Kidney (tissue), 14 donors: ENCODE data around the gene DUSP16. TPM values are rescaled to one million over a fixed set of nuclear protein-coding genes. Genes with fewer than 3 reads are reported as not detected.

Experiments used
- DNase-seq, 5 donors: peaks; one replicate each; pipeline ENCODE4 v3.0.0-alpha.2; 2013 to 2020
- FAIRE-seq: peaks from 2 replicates; lab custom pipeline; 2012; peaks lifted over from hg19 to GRCh38; lab: Jason Lieb, UNC
- H3K27ac ChIP-seq, 2 donors: one replicate each; pipeline ENCODE4 v1.7.0; 2013; ENCODE audit warnings: low read depth in 2 of 2, low read length in 2 of 2, inconsistent platforms in 1 of 2
- H3K27me3 ChIP-seq: one replicate; pipeline ENCODE4 v1.7.1; 2013; ENCODE audit warnings: low read length, inconsistent platforms; ENCODE audit not compliant: control insufficient read depth, insufficient read depth
- H3K36me3 ChIP-seq, 3 donors: one replicate each; pipeline versions ENCODE4 v1.7.0 to v1.7.1; 2013; ENCODE audit warnings: low read length in 3 of 3, control low read depth in 1 of 3, inconsistent platforms in 1 of 3; ENCODE audit not compliant: insufficient read depth in 3 of 3, control insufficient read depth in 2 of 3
- H3K4me1 ChIP-seq, 3 donors: one replicate each; pipeline versions ENCODE4 v1.7.0 to v1.7.1; 2013; ENCODE audit warnings: low read length in 3 of 3, inconsistent platforms in 1 of 3, low read depth in 1 of 3; ENCODE audit not compliant: control insufficient read depth in 2 of 3, insufficient read depth in 2 of 3
- H3K4me3 ChIP-seq, 3 donors: one replicate each; pipeline versions ENCODE4 v1.7.0 to v1.8.1; 2013; ENCODE audit warnings: low read length in 3 of 3, control low read depth in 1 of 3, inconsistent platforms in 1 of 3
- H3K9ac ChIP-seq, 3 donors: one replicate each; pipeline versions ENCODE4 v1.7.0 to v1.7.1; 2013; ENCODE audit warnings: low read length in 3 of 3, control low read depth in 1 of 3, inconsistent platforms in 1 of 3
- H3K9me3 ChIP-seq, 3 donors: one replicate each; pipeline versions ENCODE4 v1.7.0 to v1.7.1; 2013; ENCODE audit warnings: low read length in 3 of 3, control low read depth in 1 of 3, inconsistent platforms in 1 of 3; ENCODE audit not compliant: control insufficient read depth in 2 of 3, insufficient read depth in 1 of 3
- intact Hi-C: fragments of 100-400 bp; cut with DNase I; formaldehyde crosslinking; loops from one replicate; pipeline ENCODE4 v1.11.1; 2022
- polyA plus RNA-seq: library from polyadenylated mRNA; stranded (reverse); fragments of 350-450 nt; fragmentation: Illumina TruSeq; extraction: RNeasy Lipid Tissue Mini Kit (QIAGEN cat#74804); gene quantifications from one replicate; pipeline ENCODE4 v1.2.3, GENCODE V29; 2014; ENCODE audit warnings: low read depth, low replicate concordance; ENCODE audit not compliant: insufficient read depth
- total RNA-seq: library from RNA; stranded (reverse); fragmentation: NEBNext Ultra II Directional; extraction: Animal tissue kit (Norgen Biotek cat#: 25700); gene quantifications from one replicate; pipeline ENCODE4 v1.2.1, GENCODE V29; 2021
- TF ChIP-seq, protein P1 (sequence below): IDR thresholded peaks from 3 replicates; pipeline ENCODE4 v1.5.1; 2012; ENCODE audit warnings: mild to moderate bottlenecking, moderate library complexity, borderline replicate concordance; ENCODE audit not compliant: insufficient read depth; ENCODE audit errors: extremely low read depth
- donor health status: control.
- donor health status: control.
- donor health status: control.
- donor health status: control.
- donor health status: control.
- donor health status: DM: yes; HTN: yes; CAD: no.
- donor health status: Normal renal cell carcinoma (clear cell type).

DUSP16 gene
- total and polyA plus RNA-seq, 2 donors from 2014 or later = 6.6 to 27.4 TPM

DNA sequence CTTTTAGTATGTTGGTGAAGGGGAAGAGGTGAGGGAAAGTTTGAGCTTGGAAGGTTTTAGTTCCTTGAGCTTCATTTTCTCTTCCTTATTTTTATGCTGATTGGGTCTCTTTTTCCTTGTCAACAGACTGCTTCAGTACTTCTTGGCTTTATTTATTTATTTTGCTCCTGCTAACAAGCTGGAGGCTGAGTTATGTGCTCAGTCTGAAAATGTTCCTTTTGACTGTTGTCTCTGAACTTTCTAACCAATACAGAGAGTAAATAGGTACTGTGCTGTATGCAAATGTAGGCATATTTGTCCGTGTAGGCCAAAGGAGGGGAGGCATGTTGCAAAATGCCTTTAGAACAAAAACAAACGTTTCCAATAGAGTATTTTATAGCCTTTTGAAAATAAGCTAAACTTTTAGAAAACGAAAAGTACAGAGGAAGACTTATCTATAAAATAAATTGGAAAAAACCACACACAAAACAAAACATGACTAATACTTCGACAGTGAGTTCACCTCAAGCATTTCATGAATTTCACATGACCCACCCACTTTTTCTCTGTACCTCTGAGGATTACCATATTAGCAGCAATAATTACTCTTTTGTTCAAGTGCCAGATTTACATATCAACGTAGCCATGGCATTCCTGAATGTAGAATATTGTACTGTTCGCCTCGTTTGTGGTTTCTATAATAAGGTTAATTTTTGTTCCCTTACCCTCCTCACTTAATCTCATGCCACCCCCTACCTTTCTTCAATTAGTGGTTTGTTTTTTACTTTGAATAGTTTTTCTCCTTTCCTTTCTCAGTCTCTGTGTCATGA is 44.3 kb upstream of the DUSP16 start:
- Histone ChIP-seq H3K9ac (no peak overlapping the region), H3K27me3 (no peaks in the 10 kb centered on the region), H3K9me3 (no peaks in the 10 kb centered on the region), H3K4me1 (no peaks in the 10 kb centered on the region), H3K36me3 (no peaks in the 10 kb centered on the region), H3K27ac (no peak overlapping the region), H3K4me3 (no peak overlapping the region)
- intact Hi-C loops = no loop called here
- no peak for FAIRE-seq
- no peak for DNase-seq
- TF ChIP-seq, protein P1, sequence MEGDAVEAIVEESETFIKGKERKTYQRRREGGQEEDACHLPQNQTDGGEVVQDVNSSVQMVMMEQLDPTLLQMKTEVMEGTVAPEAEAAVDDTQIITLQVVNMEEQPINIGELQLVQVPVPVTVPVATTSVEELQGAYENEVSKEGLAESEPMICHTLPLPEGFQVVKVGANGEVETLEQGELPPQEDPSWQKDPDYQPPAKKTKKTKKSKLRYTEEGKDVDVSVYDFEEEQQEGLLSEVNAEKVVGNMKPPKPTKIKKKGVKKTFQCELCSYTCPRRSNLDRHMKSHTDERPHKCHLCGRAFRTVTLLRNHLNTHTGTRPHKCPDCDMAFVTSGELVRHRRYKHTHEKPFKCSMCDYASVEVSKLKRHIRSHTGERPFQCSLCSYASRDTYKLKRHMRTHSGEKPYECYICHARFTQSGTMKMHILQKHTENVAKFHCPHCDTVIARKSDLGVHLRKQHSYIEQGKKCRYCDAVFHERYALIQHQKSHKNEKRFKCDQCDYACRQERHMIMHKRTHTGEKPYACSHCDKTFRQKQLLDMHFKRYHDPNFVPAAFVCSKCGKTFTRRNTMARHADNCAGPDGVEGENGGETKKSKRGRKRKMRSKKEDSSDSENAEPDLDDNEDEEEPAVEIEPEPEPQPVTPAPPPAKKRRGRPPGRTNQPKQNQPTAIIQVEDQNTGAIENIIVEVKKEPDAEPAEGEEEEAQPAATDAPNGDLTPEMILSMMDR = no peak

DNA sequence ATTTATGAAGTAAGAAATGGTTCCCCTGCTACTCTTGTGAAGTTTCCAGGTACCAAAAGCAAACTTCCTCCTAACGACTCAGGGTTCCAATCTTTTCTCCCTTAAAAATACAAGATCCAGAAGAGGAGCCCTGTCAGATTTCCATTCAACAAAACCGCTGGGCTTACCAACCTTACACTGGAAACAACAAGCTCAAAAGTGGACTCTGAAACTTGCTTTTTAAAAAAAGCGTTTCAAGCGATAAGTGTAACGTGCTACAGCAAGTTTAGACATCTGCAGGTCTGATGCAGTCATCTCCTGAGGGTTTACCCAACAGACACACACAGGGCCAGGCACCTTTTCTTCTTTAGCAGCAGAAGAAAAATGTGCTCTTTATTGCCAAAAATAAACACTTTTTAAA is 42.1 kb upstream of the DUSP16 start:
- TF ChIP-seq, protein P1 = no peak
- Histone ChIP-seq H3K27ac (no peak overlapping the region), H3K36me3 (no peaks in the 10 kb centered on the region), H3K9ac (no peak overlapping the region), H3K27me3 (no peaks in the 10 kb centered on the region), H3K9me3 (no peaks in the 10 kb centered on the region), H3K4me1 (no peaks in the 10 kb centered on the region), H3K4me3 (no peak overlapping the region)
- intact Hi-C loops = no loop called here
- no peak for DNase-seq
- no peak for FAIRE-seq

DNA sequence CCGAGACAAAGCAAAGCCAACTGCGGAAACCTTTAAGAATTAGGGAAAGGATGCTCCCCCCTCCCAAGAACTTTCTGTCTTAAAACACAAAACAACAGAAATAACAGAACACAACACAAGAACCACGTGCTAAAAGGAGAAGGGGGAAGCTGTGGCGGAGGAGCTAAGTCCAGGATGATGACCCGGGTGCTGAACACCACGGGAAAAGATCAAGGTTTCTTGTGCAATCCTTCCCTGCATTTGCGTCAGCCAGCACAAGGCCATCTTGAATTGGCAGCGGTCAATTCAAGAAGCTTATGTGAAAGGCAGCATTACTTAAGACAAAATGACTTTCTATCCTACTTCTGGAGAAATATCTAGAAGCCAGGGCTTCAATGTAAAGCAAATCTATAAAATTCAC is 38.0 kb upstream of the DUSP16 start:
- Histone ChIP-seq H3K9me3 (no peaks in the 10 kb centered on the region), H3K27me3 (no peaks in the 10 kb centered on the region), H3K27ac (no peak overlapping the region), H3K9ac (no peak overlapping the region), H3K4me1 (no peaks in the 10 kb centered on the region), H3K36me3 (no peaks in the 10 kb centered on the region), H3K4me3 (no peak overlapping the region)
- TF ChIP-seq, protein P1 = no peak
- DNase-seq = no peak
- intact Hi-C loops = no loop called here
- FAIRE-seq = no peak
